ENCODE measurements around the gene COPS9.

DNA sequence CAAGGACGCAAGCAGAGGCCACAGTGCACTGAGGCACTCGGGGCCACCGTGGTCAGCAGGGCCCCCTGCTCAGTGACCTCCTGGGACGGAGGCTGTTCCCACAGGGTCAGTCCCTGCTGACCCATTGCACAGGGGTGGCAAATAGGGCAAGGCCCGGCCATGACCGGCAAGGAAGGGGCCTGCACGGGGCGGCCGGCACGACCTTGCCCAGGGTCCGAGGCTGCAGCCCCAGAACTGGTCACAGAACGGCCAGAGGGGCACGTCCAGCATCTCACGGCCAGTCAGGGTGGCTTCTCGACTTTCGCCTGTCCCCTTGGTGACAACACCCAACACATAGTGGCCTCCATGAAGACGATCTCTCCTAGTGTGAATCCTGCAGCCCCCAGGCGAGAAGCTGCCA, 31.9 kb upstream of the COPS9 start:
- TF ChIP-seq CTCF (IDR thresholded peaks at IDR 0.05) (no peak), POLR2AphosphoS5 (IDR thresholded peaks at IDR 0.05) (no peak), EP300 (IDR thresholded peaks at IDR 0.05) (no peak), POLR2A (IDR thresholded peaks at IDR 0.05) (no peak)
